Thoracic aorta endothelial cell (primary cell): ENCODE data around the gene NT5C3A. TPM values are rescaled to one million over a fixed set of nuclear protein-coding genes. Genes with fewer than 3 reads are reported as not detected.

ENCODE experiments used
- small RNA-seq: library from RNA; depleted of rRNA; stranded (forward); fragments of <200 nt; gene quantifications from one replicate; pipeline ENCODE3, GENCODE V24; 2012
- total RNA-seq: library from RNA; depleted of rRNA; stranded (reverse); fragments of >200 nt; gene quantifications from 2 replicates; pipeline ENCODE4 v1.2.3, GENCODE V29; 2012

The NT5C3A gene
- 25.5 and 34.0 TPM in 2 replicates for total RNA-seq

DNA sequence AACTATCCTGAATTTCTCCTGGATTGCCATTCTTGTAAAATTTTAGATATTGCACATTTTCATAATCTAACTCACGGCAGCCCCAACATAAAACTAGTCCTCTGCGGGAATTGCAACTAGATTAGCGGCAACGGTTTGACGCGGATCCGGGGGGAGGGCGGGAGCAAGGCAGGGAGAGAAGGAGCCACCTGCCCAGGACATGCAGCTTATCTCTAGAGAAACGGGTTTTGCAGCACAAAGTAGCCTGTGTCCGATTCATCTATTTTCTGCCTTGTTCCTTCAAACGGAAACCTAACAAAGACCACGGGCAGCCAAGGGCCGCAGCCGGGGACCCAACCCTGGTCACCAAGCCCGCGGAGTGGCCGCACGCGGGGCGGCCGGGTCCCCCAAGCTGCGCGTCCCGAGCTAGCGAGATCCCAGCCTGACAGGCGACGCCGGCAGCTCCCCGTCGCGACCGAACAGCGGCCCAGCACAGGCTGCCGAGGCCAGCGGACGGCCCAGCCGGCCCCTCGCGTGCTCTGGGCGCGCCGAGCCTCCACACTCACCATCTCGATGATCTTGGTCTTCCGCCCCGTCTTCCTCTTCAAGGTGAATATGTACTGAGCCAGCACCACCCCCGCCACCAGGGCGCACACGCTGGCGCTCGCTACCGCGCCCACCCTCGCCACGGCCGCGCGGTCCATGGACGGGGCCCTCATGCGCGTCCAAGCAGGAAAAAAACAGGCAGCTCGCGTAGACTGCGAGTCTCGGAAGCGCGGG is at the start of gene NT5C3A:
TSS of gene NT5C3A (minus strand) at position 754 of the 759 bp plus-strand sequence. CDS start at position 683, 71 bp downstream.

GRCh38 chr7:33109005-33109757 is 46.6 kb upstream of the NT5C3A start, which contains the start of gene RP9:
Gene RP9 (minus strand): TSS chr7:33109404. CDS start chr7:33109372, 32 bp downstream.

Small RNA genes within 50 kb of the gene (small RNA-seq; reads per million reads assigned to genes)
- gene RN7SL505P = not detected
- gene RNU6-388P = not detected
- not detected for gene RPS29P14

Other genes starting within 250 kb of the NT5C3A start
- gene KBTBD2, start 171.0 kb downstream of the NT5C3A start, total RNA-seq = 63.3 and 73.1 TPM in 2 replicates
- 95.6 and 117 TPM in 2 replicates for gene FKBP9, start 105.3 kb downstream of the NT5C3A start, total RNA-seq
- gene RP9, start 46.6 kb upstream of the NT5C3A start, total RNA-seq = 8.8 and 9.8 TPM in 2 replicates
- gene BBS9, start 66.8 kb upstream of the NT5C3A start, total RNA-seq = 18.0 TPM in 2 replicates